Measurements from ENCODE around the gene WWOX.
"Not testable (repeated sequence)": the region's sequence is repeated elsewhere in the genome, so short reads cannot be mapped to it uniquely, and the experiment has no call there.

Gene WWOX

DNA sequence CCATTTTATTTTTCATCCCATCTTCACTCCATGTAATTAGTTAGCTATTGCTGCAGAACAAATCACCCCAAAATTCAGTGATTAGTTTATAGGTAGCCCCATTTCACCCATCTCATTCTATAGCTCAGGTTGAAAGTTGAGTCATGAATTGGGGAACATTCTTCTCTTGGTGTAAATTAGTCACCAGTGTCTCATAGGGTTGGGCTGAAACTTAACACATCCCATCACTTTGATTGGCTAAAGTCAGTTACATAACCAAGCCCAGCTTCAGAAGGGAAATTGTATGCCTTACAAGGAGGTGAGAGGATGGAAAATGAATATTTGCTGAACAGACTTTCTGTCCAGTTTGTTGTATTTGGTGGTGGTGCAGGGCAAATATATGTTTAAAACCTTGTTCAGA, 477.5 kb downstream of the WWOX start:
- no peak for DNase-seq (ENCODE audit: low read depth)

DNA sequence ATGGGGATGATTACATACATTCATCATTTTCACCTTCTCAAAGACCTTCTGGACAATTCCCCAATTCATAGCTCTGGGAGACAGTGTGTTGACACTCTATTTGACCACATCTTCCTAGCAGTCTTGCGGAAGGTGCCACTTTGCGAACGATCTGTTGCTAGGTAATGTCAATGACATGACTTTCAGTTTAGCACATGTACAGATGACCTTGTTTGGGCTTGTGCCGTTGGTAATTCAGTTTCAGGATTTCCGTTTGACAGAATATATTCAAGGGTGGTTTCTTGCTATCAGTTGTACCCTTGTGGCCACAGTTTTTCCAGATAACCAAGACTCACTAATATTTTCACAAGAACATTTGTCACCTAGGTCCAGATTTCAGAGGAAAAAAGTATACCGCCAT, 478.2 kb downstream of the WWOX start:
- no peak for DNase-seq (ENCODE audit: low read depth)

DNA sequence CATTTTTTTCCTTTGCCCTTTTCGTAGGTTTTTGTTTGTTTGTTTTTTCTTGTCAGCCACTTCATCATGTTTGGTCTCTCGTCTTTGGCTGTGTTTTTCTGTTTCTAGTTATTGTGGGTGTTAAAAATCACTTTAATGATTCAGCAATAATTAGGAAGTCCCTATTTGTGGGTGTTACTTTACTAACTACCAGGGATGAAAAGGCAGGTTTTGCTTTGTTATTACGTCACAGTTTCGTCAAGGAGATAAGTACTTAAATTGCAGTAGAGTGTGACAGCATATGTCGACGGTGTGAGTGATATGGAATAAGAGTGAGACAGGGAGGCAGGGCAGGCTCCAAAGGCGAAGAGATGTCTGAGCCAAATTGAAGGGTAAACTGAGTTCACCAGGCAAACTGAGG, 479.6 kb downstream of the WWOX start:
- DNase-seq (ENCODE audit: low read depth), result no peak

DNA sequence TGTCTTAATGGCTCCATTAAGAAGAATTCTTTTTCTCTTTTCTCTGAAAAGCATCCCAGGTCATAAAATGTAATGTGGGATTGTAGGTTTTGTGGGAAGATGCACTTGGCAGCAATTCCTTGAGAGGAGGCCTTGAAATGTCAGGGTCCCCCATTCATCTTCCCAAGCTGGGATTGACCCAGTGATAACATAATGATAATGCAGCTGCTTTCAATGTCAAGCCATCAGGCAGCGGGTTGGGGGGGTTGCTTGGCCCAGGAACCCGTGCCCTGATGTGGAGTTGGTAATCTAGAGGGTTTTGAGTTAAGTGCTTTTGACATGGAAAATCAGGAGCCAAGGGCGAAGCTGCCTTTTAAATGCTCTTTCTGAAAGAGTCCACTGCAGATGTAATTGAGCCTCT, 484.0 kb downstream of the WWOX start:
- DNase-seq (ENCODE audit: low read depth), result no peak

- DNase-seq (ENCODE audit: low read depth), result no peak
These were observed 484.9 kb downstream of the WWOX start for GRCh38 chr16:78584213-78584860.

- DNase-seq (ENCODE audit: low read depth), result no peak
These were observed 485.5 kb downstream of the WWOX start for GRCh38 chr16:78584991-78585390.

GRCh38 chr16:78589331-78589730, 489.9 kb downstream of the WWOX start:
- DNase-seq (ENCODE audit: low read depth), result no peak

GRCh38 chr16:78591682-78592103, 492.2 kb downstream of the WWOX start:
- no peak for DNase-seq (ENCODE audit: low read depth)

DNA sequence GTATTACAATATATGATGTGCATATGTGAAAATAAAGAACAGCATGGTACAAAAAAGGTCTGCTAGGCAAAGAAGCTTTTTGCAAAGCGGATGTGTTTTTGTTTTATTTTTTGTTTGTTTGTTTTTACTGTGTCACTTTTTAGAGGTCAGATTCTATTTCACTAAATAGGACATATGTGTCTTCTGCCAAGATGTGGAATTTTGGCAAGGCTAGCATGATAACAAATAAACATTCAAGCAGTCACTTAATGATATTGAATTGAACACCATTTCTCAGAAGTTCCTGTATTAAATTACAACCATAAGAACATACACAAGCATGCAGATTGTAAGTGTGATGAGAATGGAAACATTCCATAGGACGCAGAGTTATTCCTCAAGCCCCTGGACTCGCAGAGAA, 492.7 kb downstream of the WWOX start:
- no peak for DNase-seq (ENCODE audit: low read depth)

DNA sequence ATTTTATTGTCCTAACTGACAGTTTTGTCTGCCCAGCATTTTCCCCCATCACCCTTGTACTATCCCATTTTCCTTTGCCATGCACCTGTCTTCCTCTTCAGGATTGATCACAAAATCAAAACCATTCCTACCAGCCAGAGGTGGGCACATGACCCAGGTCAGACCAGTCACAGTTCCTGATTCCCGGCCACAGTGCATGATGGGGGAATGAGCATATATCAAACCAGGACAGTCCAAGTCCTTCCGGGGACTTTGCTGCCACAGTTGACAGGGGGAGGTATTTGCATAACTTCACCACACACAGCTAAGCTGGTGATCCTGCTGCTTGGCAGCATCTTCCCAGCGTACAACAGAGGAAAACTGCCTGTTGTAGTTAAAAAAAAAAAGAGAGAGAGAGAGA, 493.9 kb downstream of the WWOX start:
- DNase-seq (ENCODE audit: low read depth), result no peak

- no peak for DNase-seq (ENCODE audit: low read depth)
These were observed 494.7 kb downstream of the WWOX start for GRCh38 chr16:78594191-78594590.

DNA sequence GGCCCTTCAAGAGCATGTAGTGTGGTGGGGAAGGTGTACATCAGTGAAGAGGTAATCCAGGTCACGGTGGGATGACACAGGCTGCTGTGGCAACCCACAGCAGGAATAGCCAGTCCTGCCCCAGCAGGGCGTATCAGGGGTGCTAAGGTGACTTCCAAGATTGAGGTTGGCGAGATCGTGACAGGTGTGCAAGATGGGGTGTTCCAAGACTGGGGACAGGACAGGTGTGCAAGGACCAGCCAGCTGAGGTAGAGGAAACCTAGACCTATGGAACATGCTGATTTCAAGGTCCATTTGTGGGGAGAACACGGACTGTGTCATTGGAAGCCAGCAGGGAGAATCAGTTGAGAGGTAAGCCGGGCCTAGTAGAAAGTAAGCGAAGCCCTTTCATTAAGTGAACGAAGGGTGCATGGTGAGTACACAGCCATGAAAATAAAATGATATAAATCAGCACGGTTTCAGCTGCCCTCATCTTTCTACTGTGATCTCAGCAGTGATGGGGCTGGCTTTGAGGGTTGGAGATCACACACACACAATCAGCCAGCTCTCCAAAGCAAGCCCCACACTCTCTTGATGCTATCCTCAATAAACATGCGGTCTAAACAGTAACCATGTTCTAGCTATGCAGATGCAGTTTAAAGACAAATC, 497.0 kb downstream of the WWOX start:
- DNase-seq (ENCODE audit: low read depth), result no peak

DNA sequence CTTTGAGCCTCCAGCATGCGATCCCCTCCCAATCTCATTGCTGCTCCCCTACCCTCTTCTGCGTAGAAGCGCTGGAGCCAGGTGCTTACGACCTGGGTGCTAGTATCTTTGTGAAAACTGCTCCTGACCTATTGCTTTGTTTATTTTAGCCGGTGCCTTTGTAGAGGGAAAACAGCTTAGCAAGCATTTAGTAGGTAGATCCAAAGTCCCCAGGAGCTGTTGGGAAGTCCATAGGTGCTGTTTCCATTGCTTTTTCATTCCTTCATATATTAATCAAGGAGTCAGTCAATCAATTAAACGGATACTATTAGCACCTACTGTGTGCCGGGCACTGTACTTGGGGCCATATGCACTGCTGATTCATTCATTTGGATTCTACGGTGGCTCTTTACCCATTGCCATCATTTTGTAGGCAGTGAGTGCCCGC, 497.6 kb downstream of the WWOX start:
- no peak for DNase-seq (ENCODE audit: low read depth)

GRCh38 chr16:78597809-78598570, 498.5 kb downstream of the WWOX start:
- DNase-seq (ENCODE audit: low read depth), result no peak

DNA sequence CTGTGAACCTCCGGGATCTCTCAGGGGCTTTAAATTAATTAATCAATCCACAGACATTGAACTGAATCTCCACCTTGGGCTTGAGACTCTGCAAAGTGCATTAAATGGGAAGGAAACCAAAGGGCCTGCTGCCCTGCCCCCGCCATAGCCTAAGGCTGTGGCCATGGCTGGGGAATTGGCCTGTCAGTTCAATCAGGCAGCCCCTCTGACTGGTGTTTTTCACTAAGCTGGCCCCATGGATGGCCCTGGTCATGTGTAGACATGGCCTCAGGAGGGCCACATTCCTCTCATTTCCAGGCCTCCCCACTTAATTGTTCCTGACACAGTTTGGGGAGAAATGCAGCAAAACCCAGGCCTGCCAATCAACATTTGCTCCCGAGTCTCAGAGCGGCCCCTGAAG, 499.8 kb downstream of the WWOX start:
- DNase-seq (ENCODE audit: low read depth), result no peak

GRCh38 chr16:78604423-78605062, 505.1 kb downstream of the WWOX start:
- DNase-seq (ENCODE audit: low read depth), result not testable (repeated sequence)

- no peak for DNase-seq (ENCODE audit: low read depth)
These were observed 506.2 kb downstream of the WWOX start for GRCh38 chr16:78605548-78606101.

- no peak for DNase-seq (ENCODE audit: low read depth)
These were observed 507.1 kb downstream of the WWOX start for GRCh38 chr16:78606545-78606944.

- DNase-seq (ENCODE audit: low read depth), result no peak
These were observed 507.6 kb downstream of the WWOX start for GRCh38 chr16:78607022-78607421.

DNA sequence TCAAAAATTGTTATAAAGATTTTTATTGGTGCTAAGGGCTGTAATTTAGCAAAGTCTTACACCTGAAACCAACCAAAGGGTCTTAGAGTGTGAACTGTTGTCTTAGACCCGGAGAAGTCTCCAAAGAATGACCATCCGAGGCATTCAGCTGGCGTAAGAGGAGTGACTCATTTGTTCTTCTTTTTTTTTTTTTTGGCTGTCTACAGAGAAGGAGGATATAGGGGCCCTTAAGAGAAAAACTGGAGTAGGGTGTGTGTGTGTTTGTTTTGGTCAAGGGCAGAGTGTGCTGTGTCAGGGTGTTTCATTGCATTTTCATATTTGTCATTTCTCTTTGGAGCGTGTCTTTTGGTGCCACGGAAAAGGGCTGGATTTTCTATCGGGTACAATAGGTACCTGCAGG, 508.0 kb downstream of the WWOX start:
- DNase-seq (ENCODE audit: low read depth), result no peak

DNA sequence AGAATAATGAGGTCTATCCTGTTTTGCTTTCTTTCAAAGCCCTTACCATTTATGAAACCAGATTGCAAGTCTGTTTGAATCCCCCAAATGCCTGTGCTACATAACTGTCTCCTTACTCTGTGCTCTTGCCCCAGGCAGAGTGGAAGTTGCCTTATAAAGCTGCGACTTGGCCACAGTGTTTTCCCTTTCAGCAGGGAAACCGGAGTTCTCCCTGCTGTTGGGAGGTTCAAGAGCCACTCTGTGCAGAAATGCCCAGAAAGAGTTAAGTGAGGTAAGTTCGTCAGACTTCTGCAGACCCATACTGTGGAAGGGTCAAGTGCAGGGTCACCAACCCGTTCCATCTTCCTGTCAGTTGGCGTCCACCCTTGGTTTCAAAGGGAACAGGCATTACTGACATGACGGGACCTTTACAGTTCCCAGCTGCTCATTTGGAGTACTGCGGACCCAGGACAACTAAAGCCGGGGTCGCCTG, 508.9 kb downstream of the WWOX start:
- no peak for DNase-seq (ENCODE audit: low read depth)

All from activated T-helper 9 cell treated with anti-CD3 and anti-CD28 coated beads, Interleukin-2, amount 50 U/mL, for 16 hours (primary cell).